UCSD-AML1 (cell line): ENCODE results near the gene JOSD1.
"Not testable (repeated sequence)": the region's sequence is repeated elsewhere in the genome, so short reads cannot be mapped to it uniquely, and the experiment has no call there.

Experiments used
- DNase-seq: peaks from one replicate; lab custom pipeline; 2025; ENCODE audit not compliant: unreplicated experiment; lab: John Stamatoyannopoulos, UW

Gene JOSD1

GRCh38 chr22:38694049-38694448 lies 6.7 kb downstream of the JOSD1 start:
- no peak for DNase-seq

GRCh38 chr22:38689651-38690050 lies 11.1 kb downstream of the JOSD1 start:
- no peak for DNase-seq

- DNase-seq, result no peak
These were observed 15.0 kb downstream of the JOSD1 start for GRCh38 chr22:38685761-38686160.

DNA sequence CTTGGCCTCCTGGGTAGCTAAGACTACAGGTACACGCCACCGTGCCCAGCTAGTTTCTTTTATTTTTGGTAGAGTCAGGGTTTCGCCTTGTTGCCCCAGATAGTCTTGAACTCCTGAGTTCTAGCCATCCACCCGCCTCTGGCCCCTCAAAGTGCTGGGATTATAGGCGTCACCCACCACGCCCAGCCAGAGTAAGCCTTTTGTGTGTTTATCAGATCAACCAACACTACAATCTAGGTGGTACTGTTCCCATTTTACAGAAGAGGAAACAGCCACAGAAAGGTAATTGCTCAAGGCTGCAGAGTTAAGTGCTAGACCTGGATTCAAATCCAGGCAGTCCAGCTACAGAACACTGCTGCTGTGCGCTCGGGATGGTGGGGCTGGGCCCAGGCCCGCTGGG lies 15.8 kb downstream of the JOSD1 start:
- no peak for DNase-seq

- peak; percentile 90 for DNase-seq
These were observed 19.0 kb downstream of the JOSD1 start, which contains the start of gene TOMM22 for GRCh38 chr22:38681582-38682335. TOMM22 (plus strand) TSS chr22:38681957; CDS start chr22:38681979, 22 bp downstream.

DNA sequence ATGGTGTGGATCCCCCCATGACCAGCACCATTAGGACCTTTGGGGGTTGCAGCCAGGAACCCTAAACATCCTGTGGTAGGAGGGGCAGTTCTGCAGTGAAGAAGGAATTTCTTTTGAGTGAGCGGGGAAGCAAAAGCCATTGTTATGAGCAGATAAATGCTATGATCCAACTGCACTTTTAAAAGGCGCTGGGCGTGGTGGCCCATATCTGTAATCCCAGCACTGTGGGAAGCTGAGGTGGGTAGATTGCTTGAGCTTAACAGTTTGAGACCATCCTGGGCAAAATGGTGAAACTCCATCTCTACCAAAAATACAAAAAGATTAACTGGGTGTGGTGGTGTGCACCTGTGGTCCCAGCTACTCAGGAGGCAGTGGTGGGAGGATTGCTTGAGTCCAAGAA lies 24.9 kb downstream of the JOSD1 start:
- no peak for DNase-seq

- DNase-seq, result no peak
These were observed 25.9 kb downstream of the JOSD1 start for GRCh38 chr22:38674888-38675287.

GRCh38 chr22:38657045-38657909 lies 43.5 kb downstream of the JOSD1 start:
- DNase-seq, result peak; percentile 29

DNA sequence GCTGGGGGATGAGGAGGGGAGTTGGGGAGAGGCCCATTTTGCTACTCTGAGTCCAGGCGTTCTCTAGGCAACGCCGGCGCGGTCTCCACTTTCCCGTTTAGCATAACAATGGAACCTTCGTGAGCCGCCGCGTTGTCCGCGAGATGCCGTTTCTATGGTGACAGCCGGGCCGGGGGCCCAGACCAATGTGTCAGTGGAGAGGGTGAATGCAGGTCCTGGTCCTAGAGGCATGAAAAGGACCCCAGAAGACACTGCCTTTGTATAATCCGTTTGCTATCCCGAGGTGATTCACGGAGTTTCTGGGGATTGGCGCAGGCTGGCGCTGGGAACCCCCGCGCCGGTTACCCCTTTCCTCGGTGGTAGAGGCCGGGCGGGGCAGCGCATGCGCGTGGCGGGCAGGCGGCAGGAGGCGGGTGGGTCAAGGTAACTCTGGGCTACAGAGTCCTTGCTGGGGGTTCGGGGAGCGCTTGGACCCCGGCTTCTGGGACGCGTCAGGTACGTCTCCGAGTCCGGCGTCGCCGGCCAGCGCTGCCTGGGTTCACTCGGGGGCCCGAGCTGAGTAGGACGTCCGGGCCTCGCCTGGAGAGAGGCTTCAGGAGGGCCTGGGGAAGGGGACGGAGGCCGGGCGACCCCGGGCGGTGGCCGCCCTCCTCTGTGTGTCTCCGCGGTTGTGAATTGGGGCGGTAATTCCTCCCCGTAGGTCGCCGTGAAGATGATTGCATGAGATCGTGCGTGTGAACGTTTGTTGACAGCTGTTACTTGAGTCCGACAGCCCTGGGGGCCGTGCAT lies 44.3 kb downstream of the JOSD1 start, which contains the start of the genes CBY1 and FAM227A:
Gene CBY1 (plus strand): TSS at position 383 of the 789 bp plus-strand sequence. CDS start 11,417 bp downstream, outside the sequence.
Gene FAM227A (minus strand): TSS at position 137 of the 789 bp plus-strand sequence. CDS start 6,224 bp downstream, outside the sequence.
- peak; percentile 92 for DNase-seq

DNA sequence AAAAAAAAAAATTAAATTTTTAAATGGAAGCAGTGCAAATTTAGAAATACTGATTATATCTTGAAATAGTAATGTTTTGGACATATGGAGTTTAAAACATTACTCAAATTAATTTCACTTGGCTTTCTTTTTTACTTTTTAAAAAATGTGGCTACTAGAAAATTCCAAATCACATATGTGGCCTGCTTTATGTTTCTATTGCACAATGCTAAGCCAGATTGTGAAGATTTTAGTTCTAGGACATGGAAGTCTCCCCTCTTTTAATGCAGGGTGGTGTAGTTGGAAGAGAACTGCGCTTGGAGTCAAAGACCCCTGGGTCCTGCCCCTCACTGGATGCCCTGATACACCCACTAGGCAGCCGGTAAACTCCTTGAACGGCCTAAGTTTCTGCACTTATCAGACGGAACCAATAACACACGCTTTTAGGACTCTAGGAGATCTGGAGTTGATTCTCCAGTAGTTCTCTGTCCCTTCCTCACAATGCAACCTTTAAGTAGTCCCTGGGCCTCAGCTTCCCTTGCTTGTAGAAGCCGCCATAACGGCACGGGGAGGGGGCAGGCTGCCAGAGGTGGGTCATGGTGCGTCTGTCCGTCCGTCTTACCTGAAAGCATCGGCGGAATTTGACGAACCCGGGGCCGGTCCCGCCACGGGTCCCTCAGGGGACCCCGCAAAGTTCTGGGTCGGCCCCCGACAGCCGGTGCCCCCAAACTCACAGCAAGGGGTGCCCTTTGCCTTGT lies 45.1 kb downstream of the JOSD1 start:
- no peak for DNase-seq

DNA sequence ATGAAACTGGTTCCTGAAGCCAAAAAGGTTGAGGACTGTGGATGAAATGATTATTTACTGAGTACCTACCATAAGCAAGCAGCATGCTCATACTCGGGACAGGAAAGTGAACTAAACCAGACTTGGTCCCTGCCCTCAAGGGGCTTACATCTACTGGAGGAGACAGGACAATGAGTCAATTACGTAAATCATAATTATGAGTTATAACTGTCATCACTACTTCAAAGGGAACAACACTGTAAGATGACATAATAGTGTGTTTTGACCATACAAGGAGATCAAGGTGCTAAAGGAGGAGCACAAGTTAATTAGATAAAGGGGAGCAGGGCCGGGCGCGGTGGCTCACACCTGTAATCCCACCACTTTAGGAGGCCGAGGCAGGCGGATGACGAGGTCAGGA lies 47.0 kb downstream of the JOSD1 start:
- no peak for DNase-seq

DNA sequence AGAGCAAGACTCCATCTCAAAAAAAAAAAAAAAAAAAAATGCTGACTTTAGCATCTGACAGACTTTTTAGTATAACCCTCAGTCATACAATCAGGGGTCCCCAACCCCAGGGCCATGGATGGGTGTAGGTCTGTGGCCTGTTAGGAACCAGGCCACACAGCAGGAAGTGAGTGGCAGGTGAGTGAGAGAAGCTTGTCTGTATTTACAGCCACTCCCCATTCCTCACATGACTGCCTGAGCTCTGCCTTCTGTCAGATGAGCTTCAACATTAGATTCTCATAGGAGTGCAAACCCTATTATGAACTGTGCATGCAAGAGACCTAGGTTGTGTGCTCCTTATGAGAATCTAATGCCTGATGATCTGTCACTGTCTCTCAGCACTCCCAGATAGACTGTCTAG lies 47.9 kb downstream of the JOSD1 start:
- DNase-seq, result no peak

- DNase-seq, result no peak
These were observed 50.8 kb downstream of the JOSD1 start for GRCh38 chr22:38649841-38650522.

DNA sequence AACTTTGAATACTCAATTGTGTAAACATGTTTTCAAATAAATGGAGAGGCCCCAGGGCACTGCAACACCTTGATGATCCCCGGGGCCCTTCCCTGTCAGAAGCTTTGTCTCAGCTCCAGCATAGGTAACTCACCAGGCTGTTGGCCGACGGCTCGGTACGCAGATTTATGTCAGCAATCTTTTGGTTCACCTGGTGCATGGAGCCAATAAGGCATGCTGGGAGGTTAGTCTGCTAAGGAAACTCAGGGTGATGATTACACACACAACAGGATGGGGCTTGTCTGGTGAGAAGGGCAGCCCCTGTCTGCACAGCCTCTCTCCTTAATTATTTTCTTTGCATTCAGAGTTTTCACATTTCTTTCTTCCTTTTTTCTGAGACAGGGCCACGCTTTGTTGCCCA lies 55.3 kb downstream of the JOSD1 start:
- no peak for DNase-seq

GRCh38 chr22:38644245-38644644 lies 56.5 kb downstream of the JOSD1 start:
- DNase-seq, result not testable (repeated sequence)

GRCh38 chr22:38641476-38642040 lies 59.2 kb downstream of the JOSD1 start:
- no peak for DNase-seq

DNA sequence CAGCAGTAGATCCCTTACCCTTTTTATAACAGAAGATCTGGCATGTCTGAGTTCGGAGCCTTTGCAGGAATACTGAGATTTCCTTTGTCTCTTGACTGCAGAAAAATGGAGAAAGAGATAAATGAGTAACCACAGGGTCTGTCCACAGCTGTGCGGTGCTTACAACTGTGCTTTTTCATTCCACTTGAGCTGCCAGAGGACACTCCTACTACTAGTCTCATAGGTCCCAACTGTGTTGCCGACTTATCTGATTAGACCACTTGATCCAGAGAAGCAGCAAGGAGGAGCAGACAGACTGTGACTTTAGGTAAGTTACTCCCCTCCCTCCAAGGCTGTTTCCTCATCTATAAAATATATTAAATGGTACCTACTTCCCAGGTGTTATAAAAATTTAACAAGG lies 62.0 kb downstream of the JOSD1 start:
- no peak for DNase-seq

DNA sequence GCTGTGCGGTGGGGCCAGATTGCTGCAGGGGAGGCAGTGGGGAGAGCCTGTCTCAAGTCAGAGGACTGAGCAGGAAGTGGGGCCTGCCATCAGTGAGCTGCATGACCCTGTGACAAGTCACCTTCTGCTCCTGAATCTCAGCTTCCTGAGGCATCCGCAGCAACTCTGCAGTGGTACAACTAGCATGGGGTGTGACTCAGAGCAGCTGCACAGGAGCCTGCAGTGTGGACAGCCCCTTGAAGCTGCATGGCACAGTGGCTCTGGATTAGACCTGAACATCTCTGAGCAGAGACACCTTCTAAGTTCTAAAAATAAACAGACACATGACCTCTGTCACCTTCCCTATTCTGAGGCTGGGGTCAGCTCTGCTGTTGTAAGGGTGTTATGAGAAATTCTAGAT lies 62.5 kb downstream of the JOSD1 start:
- no peak for DNase-seq
